Adipose tissue (tissue), 3 donors: ENCODE results near the gene FAF2. TPM values are rescaled to one million over a fixed set of nuclear protein-coding genes. Genes with fewer than 3 reads are reported as not detected.
"Not testable (repeated sequence)": the region's sequence is repeated elsewhere in the genome, so short reads cannot be mapped to it uniquely, and the experiment has no call there.

Experiments used
- H3K27ac ChIP-seq: one replicate; pipeline ENCODE4 v1.5.1; 2013; ENCODE audit warnings: low read depth, low read length
- WGBS, 3 donors: extraction: QIAGEN DNeasy Blood & Tissue Kit; methylation state at CpG; one replicate each; pipeline ENCODE4 v1.1.7; 2013; 5-methylcytosine and 5-hydroxymethylcytosine counted together
- polyA plus RNA-seq, 3 donors: library from polyadenylated mRNA; stranded (reverse); fragments of 200-250 nt; gene quantifications; one replicate each; pipeline ENCODE4 v1.2.3, GENCODE V29; 2013
- donor health status: healthy with polysubstance abuse.
- donor health status: Bipolar disorder and iron deficiency.
- donor health status: healthy.

Gene FAF2
- polyA plus RNA-seq, 3 donors = 8.4 to 14.3 (median 9.9) TPM

- no peak overlapping the region for H3K27ac ChIP-seq
- 56 to 71% (median 61%) methylated on average over 8 of the region's 8 CpGs for WGBS, 3 donors
Observed at GRCh38 chr5:176547802-176548201, 99.6 kb downstream of the FAF2 start.

GRCh38 chr5:176548967-176549444 is 100.8 kb downstream of the FAF2 start, which contains the start of gene CDHR2:
Gene CDHR2, plus strand, starts transcription at chr5:176549342. Its CDS starts 16,011 bp downstream, at chr5:176565353.
- 54 to 73% (median 73%) methylated on average over 12 to 18 of the region's 18 CpGs for WGBS, 3 donors
- no peak within 1 kb of the TSS for H3K27ac ChIP-seq

- 85 to 88% (median 88%) methylated on average over 7 of the region's 7 CpGs for WGBS, 3 donors
- H3K27ac ChIP-seq = no peak overlapping the region
Observed at GRCh38 chr5:176549871-176550270, 101.7 kb downstream of the FAF2 start.

GRCh38 chr5:176550275-176550831 is 102.2 kb downstream of the FAF2 start:
- 61 to 74% (median 61%) methylated on average over 16 of the region's 16 CpGs for WGBS, 3 donors
- H3K27ac ChIP-seq = no peak overlapping the region

- WGBS, 3 donors = 82 to 87% (median 86%) methylated on average over 11 of the region's 11 CpGs
- not testable (repeated sequence) for H3K27ac ChIP-seq
Observed at GRCh38 chr5:176550937-176551336, 102.8 kb downstream of the FAF2 start.

- no peak overlapping the region for H3K27ac ChIP-seq
- WGBS, 3 donors = 82 to 88% (median 87%) methylated on average over 11 of the region's 11 CpGs
Observed at GRCh38 chr5:176552332-176552869, 104.2 kb downstream of the FAF2 start.

GRCh38 chr5:176553260-176554085 is 105.3 kb downstream of the FAF2 start:
- 56 to 69% (median 66%) methylated on average over 18 of the region's 18 CpGs for WGBS, 3 donors

GRCh38 chr5:176557846-176558245 is 109.7 kb downstream of the FAF2 start:
- WGBS, 3 donors = 95 to 98% (median 96%) methylated on average over 12 of the region's 13 CpGs
- no peak overlapping the region for H3K27ac ChIP-seq

More at GRCh38 chr5:176553260-176554085, 105.3 kb downstream of the FAF2 start:
- no peak overlapping the region for H3K27ac ChIP-seq

Other genes with a start within 250 kb of the FAF2 start
- 1 to 10 TPM; 3.4 to 5.3 (median 4.2) TPM for gene SIMC1, start 210.0 kb upstream of the FAF2 start, polyA plus RNA-seq
- gene KIAA1191, start 86.6 kb upstream of the FAF2 start, polyA plus RNA-seq = 10 to 100 TPM; 37.5 to 60.7 (median 44.7) TPM
- 1 to 10 TPM in 2 of 3 donors, under 1 TPM in 1; 0.99 to 3.1 (median 1.3) TPM for gene ARL10, start 82.9 kb upstream of the FAF2 start, polyA plus RNA-seq
- gene NOP16, start 59.8 kb upstream of the FAF2 start, polyA plus RNA-seq = 10 to 100 TPM; 19.5 to 76.3 (median 25.1) TPM
- gene HIGD2A, start 59.6 kb upstream of the FAF2 start, polyA plus RNA-seq = 100 to 1,000 TPM in 2 of 3 donors, 10 to 100 TPM in 1; 90.0 to 250 (median 202) TPM
- 100 to 1,000 TPM in 2 of 3 donors, 10 to 100 TPM in 1; 50.8 to 128 (median 105) TPM for gene CLTB, start 31.8 kb upstream of the FAF2 start, polyA plus RNA-seq
- 10 to 100 TPM; 13.9 to 19.2 (median 17.0) TPM for gene RNF44, start 89.0 kb downstream of the FAF2 start, polyA plus RNA-seq
- under 1 TPM; 0.07 to 0.42 (median 0.11) TPM for gene CDHR2, start 101.0 kb downstream of the FAF2 start, polyA plus RNA-seq
- gene GPRIN1, start 161.8 kb downstream of the FAF2 start, polyA plus RNA-seq = under 1 TPM; 0.34 to 0.59 (median 0.36) TPM
- under 1 TPM in 1 of 3 donors, not detected in 2; 0.53 TPM for gene SNCB, start 182.1 kb downstream of the FAF2 start, polyA plus RNA-seq
- gene EIF4E1B, start 182.3 kb downstream of the FAF2 start, polyA plus RNA-seq = under 1 TPM in 1 of 3 donors, not detected in 2; 0.20 TPM
- gene TSPAN17, start 199.1 kb downstream of the FAF2 start, polyA plus RNA-seq = 10 to 100 TPM; 16.2 to 20.9 (median 18.8) TPM